Left lung (tissue), 10 donors: ENCODE measurements around the gene GRAP2. TPM values are rescaled to one million over a fixed set of nuclear protein-coding genes. Genes with fewer than 3 reads are reported as not detected.
"Not testable (repeated sequence)": the region's sequence is repeated elsewhere in the genome, so short reads cannot be mapped to it uniquely, and the experiment has no call there.

Experiments used
- ATAC-seq: fragments of 200-7000 bp; cut with Tn5 transposase; one replicate; pipeline ENCODE4 v1.9.1; 2020; ENCODE audit warnings: moderate library complexity
- DNase-seq, 4 donors: peaks; one replicate each; pipeline ENCODE4 v3.0.0-alpha.2; 2013 to 2020
- H3K27ac ChIP-seq, 2 donors: fragments of 200-600 bp; sonication (generic) in 1 of 2; one replicate each; pipeline versions ENCODE4 v1.5.0 to v1.8.0; 2020 to 2021
- H3K27me3 ChIP-seq, 2 donors: fragments of 200-600 bp; sonication (generic) in 1 of 2; one replicate each; pipeline versions ENCODE4 v1.5.0 to v1.8.0; 2020 to 2021
- H3K36me3 ChIP-seq, 2 donors: fragments of 200-600 bp; sonication (generic) in 1 of 2; one replicate each; pipeline versions ENCODE4 v1.5.0 to v1.8.0; 2020 to 2021
- H3K4me1 ChIP-seq, 2 donors: fragments of 200-600 bp; one replicate each; pipeline ENCODE4 v1.8.0; 2021
- H3K4me3 ChIP-seq, 2 donors: fragments of 200-600 bp; sonication (generic) in 1 of 2; one replicate each; pipeline versions ENCODE4 v1.5.0 to v1.8.0; 2020 to 2021; ENCODE audit warnings: mild to moderate bottlenecking in 1 of 2
- H3K9me3 ChIP-seq, 2 donors: fragments of 200-600 bp; sonication (generic) in 1 of 2; one replicate each; pipeline versions ENCODE4 v1.5.0 to v1.8.0; 2020 to 2021
- intact Hi-C, 2 donors: fragments of 100-400 bp; cut with DNase I; formaldehyde crosslinking; loops; one replicate each; pipeline versions ENCODE4 v1.11.2 to v1.14.2; 2022
- polyA plus RNA-seq, 6 donors: library from polyadenylated mRNA; unstranded; fragments of 120-200 nt; gene quantifications; one replicate each; pipeline ENCODE4 v1.2.1, GENCODE V29; 2013; ENCODE audit not compliant: insufficient read length in 6 of 6
- total RNA-seq, 2 donors: library from RNA; stranded (reverse); fragmentation: NEBNext Ultra II Directional; extraction: Animal tissue kit (Norgen Biotek cat#: 25700); gene quantifications; one replicate each; pipeline ENCODE4 v1.2.1, GENCODE V29; 2021
- TF ChIP-seq, protein P1 (sequence below), 2 donors: fragments of 200-600 bp; sonication (generic) in 1 of 2; IDR thresholded peaks; one replicate each; pipeline versions ENCODE4 v1.5.0 to v1.8.0; 2021; ENCODE audit warnings: antibody characterized with exemption in 2 of 2
- donor health status: DM: no; HTN: yes; CAD: no.
- donor health status: DM: no; HTN: no; CAD: no.

Gene GRAP2
- total and polyA plus RNA-seq, 8 donors: 1.5 to 3.4 (median 2.1) TPM

DNA sequence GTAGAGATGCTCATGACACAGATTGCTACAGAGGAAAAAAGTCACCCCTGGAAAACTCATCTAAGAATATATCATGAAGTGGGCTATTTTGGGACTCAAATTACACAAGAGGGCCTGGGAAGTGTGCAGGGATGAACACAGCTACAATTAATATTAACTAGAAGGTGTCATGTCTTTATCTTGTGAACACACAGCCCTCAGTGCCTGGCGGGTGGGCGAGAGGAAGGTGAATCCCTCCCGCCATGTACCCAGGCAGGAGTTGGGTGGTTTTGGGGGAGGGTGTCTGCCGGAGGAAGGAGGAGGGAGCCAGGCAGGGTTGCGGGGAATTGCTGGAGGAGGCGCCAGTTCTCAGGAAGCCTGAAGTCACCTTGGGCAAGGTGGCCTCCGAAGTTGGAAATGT is 88.7 kb downstream of the GRAP2 start:
- peaks cover 21 to 56% of the 10 kb centered on the region in 2 donors for H3K27me3 ChIP-seq
- TF ChIP-seq, protein P1, sequence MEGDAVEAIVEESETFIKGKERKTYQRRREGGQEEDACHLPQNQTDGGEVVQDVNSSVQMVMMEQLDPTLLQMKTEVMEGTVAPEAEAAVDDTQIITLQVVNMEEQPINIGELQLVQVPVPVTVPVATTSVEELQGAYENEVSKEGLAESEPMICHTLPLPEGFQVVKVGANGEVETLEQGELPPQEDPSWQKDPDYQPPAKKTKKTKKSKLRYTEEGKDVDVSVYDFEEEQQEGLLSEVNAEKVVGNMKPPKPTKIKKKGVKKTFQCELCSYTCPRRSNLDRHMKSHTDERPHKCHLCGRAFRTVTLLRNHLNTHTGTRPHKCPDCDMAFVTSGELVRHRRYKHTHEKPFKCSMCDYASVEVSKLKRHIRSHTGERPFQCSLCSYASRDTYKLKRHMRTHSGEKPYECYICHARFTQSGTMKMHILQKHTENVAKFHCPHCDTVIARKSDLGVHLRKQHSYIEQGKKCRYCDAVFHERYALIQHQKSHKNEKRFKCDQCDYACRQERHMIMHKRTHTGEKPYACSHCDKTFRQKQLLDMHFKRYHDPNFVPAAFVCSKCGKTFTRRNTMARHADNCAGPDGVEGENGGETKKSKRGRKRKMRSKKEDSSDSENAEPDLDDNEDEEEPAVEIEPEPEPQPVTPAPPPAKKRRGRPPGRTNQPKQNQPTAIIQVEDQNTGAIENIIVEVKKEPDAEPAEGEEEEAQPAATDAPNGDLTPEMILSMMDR (IDR thresholded peaks at IDR 0.05): no peak

DNA sequence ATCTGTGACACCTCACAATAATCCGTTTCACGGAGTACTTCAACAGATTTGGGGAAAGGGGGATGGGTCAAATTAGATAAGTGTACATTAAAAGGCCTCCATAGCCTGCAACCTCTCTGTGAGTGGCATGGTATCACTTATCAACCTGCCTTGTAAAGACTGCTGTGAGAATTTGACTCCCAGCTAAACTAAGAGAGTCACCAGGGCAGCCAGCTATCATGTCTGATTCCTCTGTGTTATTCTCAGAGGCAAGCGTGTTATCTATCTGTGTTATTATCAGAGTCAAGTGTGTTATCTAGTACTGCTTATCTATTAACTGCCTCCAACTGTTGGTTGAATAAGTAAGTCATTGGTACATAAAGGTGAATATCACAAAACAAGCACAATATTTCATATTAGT is 89.8 kb downstream of the GRAP2 start:
- peaks cover 29 to 56% of the 10 kb centered on the region in 2 donors for H3K27me3 ChIP-seq
- intact Hi-C loops: no loop called here

More for the DNA sequence above, 88.7 kb downstream of the GRAP2 start:
- intact Hi-C loops: no loop called here
- no peak overlapping the region for H3K4me3 ChIP-seq
- peaks cover 0 to 8% of the 10 kb centered on the region in 2 donors for H3K4me1 ChIP-seq
- H3K27ac ChIP-seq: no peak overlapping the region
- no peak for DNase-seq
- H3K9me3 ChIP-seq: no peaks in the 10 kb centered on the region
- no peak for ATAC-seq
- no peaks in the 10 kb centered on the region for H3K36me3 ChIP-seq

DNA sequence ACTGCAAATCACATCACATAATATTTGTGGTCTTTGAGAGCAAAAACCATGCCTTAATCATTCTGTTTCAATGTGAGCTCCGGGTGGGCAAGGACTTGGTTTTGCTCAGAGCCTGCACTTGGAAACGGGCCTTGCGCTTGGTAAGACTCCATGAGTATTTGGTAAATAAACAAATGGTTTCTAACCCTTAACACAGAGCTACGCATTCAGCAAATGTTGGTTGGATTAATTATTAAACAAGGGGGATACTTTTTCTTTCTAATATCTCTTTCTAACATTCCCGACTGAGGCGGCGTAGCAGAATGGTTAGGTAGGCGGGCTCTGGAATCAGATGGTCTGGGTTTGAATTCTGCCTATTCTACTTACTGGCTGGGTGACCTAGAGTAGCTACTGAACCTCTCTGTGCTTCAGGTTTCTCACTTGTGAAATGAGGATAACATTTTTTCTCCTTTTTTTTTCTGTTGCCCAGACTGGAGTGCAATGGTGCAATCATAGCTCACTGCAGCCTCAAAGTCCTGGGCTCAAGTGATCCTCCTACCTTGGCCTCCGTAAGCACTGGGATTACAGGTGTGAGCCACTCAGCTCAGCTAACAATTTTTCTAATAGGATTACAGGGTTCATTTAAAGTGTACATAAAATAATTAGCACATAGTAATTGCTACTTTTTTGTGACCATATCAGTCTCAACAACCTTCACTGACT is 90.4 kb downstream of the GRAP2 start:
- DNase-seq: no peak
- no peak overlapping the region for H3K27ac ChIP-seq
- peaks cover 35 to 59% of the 10 kb centered on the region in 2 donors for H3K27me3 ChIP-seq
- ATAC-seq: no peak
- no peaks in the 10 kb centered on the region for H3K9me3 ChIP-seq
- TF ChIP-seq, protein P1 (IDR thresholded peaks at IDR 0.05): no peak
- no peak overlapping the region for H3K4me3 ChIP-seq
- no peaks in the 10 kb centered on the region for H3K36me3 ChIP-seq
- peaks cover 0 to 15% of the 10 kb centered on the region in 2 donors for H3K4me1 ChIP-seq
- intact Hi-C loops: no loop called here

More for the DNA sequence above, 89.8 kb downstream of the GRAP2 start:
- Histone ChIP-seq H3K27ac (no peak overlapping the region), H3K4me1 (peaks cover 0 to 15% of the 10 kb centered on the region in 2 donors), H3K9me3 (no peaks in the 10 kb centered on the region), H3K4me3 (no peak overlapping the region), H3K36me3 (no peaks in the 10 kb centered on the region)
- DNase-seq (no peak), ATAC-seq (no peak)
- TF ChIP-seq, protein P1 (IDR thresholded peaks at IDR 0.05): no peak

DNA sequence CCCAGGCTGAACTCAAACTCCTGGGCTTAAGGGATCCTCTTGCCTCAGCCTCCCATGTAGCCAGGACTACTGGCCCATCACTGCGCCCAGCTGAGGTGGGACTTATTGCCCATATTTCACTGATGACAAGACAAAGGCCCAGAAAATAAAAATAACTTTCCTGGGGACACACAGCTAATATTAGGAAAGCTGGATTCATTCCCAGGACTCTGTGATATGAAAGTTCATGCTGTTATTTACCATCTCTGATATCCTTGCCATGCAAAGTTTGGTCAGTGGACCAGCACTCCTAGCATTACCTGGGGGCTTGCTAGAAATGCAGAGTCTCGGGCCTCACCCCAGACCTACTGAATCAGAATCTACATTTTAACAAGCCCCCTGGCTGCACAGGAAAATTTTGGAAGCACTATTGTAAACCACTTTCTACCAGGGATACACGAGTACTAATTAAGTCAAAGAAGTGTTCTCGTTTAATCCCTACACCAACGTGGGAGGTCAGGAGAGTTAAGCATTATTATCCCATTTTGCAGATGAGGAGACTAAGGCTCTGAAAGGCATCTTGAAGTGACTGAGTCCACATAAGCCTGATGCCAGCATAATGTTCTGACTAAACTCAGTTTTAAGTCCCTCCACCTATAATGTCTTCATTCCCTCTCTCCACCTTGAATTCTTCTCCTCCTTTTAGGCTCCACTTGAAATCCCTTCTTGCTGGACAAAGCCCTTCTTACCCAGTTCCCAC is 91.4 kb downstream of the GRAP2 start:
- Histone ChIP-seq H3K27ac (no peak overlapping the region), H3K27me3 (peaks cover 36 to 69% of the 10 kb centered on the region in 2 donors), H3K4me3 (no peak overlapping the region), H3K9me3 (no peaks in the 10 kb centered on the region), H3K4me1 (peaks cover 0 to 15% of the 10 kb centered on the region in 2 donors), H3K36me3 (no peaks in the 10 kb centered on the region)
- ATAC-seq (no peak), DNase-seq (no peak)
- intact Hi-C loops: no loop called here
- TF ChIP-seq, protein P1 (IDR thresholded peaks at IDR 0.05): no peak

DNA sequence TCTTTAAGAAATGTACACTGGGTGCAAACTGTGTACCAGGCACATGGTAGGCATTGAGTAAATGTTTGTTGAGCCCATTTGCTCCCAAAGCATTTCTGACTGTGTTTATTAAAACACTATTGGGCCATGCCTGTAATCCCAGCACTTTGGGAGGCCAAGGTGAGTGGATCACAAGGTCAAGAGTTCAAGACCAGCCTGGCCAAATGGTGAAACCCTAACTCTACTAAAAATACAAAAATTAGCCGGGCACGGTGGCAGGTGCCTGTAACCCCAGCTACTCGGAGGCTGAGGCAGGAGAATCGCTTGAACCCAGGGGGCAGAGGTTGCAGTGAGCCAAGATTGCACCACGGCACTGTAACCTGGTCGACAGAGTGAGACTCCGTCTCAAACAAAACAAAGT is 92.0 kb downstream of the GRAP2 start:
- peaks cover 36 to 75% of the 10 kb centered on the region in 2 donors for H3K27me3 ChIP-seq
- H3K27ac ChIP-seq, H3K4me3 ChIP-seq, intact Hi-C loops, H3K9me3 ChIP-seq, DNase-seq, ATAC-seq, H3K36me3 ChIP-seq: not testable (repeated sequence)
- H3K4me1 ChIP-seq: peaks cover 0 to 15% of the 10 kb centered on the region in 2 donors
